ENCODE data around the gene C16orf74. TPM values are rescaled to one million over a fixed set of nuclear protein-coding genes. Genes with fewer than 3 reads are reported as not detected.
A peak's percentile ranks its signal among the peaks of the same experiment; 100 is the strongest.

C16orf74 gene
- total RNA-seq, 1 donor from 2014 or later, result 2.1 TPM

DNA sequence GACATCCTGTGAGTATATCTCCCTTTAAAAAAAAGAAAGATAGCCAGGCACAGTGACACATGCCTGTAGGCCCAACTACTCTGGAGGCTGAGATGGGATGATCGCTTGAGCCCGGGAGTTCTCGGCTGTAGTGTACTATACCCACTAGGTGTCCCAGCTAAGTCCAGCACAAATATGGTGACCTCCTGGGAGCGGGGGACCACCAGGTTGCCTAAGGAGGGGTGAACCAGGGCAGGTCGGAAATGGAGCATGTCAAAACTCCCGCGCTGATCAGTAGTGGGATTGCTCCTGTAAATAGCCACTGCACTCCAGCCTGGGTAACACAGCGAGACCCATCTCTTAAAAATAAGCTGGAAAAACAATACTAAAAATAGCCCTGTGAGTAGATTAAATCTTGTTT, 91.6 kb downstream of the C16orf74 start:
- H3K4me1 Mint-ChIP-seq (ENCODE audit: unreplicated experiment), result peaks cover 4% of the 10 kb centered on the region
- DNase-seq (ENCODE audit: extremely low spot score, unreplicated experiment), result no peak
- H3K27ac Mint-ChIP-seq (ENCODE audit: unreplicated experiment), result peak overlapping the region; percentile 54
- H3K36me3 Mint-ChIP-seq (ENCODE audit: unreplicated experiment), result peaks cover 28% of the 10 kb centered on the region
- TF ChIP-seq, protein P1, sequence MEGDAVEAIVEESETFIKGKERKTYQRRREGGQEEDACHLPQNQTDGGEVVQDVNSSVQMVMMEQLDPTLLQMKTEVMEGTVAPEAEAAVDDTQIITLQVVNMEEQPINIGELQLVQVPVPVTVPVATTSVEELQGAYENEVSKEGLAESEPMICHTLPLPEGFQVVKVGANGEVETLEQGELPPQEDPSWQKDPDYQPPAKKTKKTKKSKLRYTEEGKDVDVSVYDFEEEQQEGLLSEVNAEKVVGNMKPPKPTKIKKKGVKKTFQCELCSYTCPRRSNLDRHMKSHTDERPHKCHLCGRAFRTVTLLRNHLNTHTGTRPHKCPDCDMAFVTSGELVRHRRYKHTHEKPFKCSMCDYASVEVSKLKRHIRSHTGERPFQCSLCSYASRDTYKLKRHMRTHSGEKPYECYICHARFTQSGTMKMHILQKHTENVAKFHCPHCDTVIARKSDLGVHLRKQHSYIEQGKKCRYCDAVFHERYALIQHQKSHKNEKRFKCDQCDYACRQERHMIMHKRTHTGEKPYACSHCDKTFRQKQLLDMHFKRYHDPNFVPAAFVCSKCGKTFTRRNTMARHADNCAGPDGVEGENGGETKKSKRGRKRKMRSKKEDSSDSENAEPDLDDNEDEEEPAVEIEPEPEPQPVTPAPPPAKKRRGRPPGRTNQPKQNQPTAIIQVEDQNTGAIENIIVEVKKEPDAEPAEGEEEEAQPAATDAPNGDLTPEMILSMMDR (IDR thresholded peaks at IDR 0.05), result no peak
- no peak overlapping the region for H3K4me3 Mint-ChIP-seq (ENCODE audit: unreplicated experiment)
- no peaks in the 10 kb centered on the region for H3K27me3 Mint-ChIP-seq (ENCODE audit: unreplicated experiment)
- H3K9me3 Mint-ChIP-seq (ENCODE audit: unreplicated experiment), result no peaks in the 10 kb centered on the region

DNA sequence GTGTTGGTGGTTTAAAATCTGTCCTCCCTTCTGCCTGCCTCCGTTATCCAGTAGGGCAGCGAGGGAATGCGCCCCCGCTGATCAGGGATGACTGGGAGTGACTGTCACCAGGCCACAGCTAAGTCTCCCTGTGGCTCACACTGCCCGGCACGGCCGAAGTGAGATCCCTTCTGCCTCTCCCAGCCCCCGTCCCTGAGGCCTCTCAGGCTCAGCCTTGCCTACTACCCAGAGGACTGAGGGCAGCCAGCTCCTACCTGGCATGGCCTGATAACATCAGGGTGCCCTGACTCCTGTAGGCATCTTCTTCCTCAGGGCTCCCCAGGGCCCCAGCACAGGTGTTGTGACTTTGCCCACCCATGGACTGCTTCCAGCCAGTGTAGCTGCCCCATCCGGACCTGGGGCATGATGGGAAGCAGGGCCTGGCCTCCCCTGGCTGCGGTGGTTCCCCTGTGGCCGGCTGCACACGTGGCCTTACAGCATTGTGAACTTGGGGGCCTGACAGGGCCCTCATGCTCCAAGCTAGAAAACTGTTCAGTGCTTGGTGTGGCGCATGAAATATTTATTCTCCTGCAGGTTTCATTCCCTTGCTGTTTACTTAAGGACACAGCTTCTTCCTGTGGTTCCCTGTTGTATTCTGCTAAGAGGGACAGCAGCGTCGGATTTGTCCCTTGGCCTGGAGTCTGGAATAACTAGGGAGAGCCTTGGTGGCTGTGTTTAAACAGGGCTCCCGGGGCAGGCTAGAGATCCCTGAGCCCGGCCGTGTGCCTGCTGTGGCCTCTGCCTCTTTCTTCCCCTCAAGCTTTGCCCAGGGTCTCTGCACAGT, 92.2 kb downstream of the C16orf74 start:
- Mint-ChIP-seq H3K36me3 (ENCODE audit: unreplicated experiment) (peaks cover 25% of the 10 kb centered on the region), H3K4me1 (ENCODE audit: unreplicated experiment) (peaks cover 4% of the 10 kb centered on the region), H3K9me3 (ENCODE audit: unreplicated experiment) (no peaks in the 10 kb centered on the region), H3K4me3 (ENCODE audit: unreplicated experiment) (no peak overlapping the region), H3K27me3 (ENCODE audit: unreplicated experiment) (no peaks in the 10 kb centered on the region), H3K27ac (ENCODE audit: unreplicated experiment) (no peak overlapping the region)
- TF ChIP-seq, protein P1 (IDR thresholded peaks at IDR 0.05), result no peak
- DNase-seq (ENCODE audit: extremely low spot score, unreplicated experiment), result no peak

DNA sequence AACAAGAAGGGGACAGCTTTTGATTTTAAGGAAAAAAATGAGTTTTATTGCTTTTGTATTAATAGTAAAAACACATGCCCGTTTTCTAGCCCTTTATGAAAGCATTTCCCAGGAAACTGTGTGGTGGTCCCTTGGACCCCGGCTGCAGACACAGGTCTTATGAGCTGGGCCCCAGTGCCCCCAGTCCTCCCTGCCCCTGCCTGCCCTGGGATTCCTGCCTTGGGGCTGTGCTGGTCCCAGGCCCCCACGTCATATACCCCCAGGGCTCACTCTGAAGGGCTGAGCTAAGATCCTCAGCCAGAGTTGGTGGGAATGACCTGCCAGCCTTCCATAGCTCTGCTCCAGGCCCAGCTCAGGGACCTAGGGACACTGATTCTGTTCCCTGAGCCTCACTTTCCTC, 92.9 kb downstream of the C16orf74 start:
- no peaks in the 10 kb centered on the region for H3K9me3 Mint-ChIP-seq (ENCODE audit: unreplicated experiment)
- TF ChIP-seq, protein P1 (IDR thresholded peaks at IDR 0.05), result no peak
- H3K4me1 Mint-ChIP-seq (ENCODE audit: unreplicated experiment), result peaks cover 4% of the 10 kb centered on the region
- no peaks in the 10 kb centered on the region for H3K27me3 Mint-ChIP-seq (ENCODE audit: unreplicated experiment)
- peaks cover 23% of the 10 kb centered on the region for H3K36me3 Mint-ChIP-seq (ENCODE audit: unreplicated experiment)
- no peak for DNase-seq (ENCODE audit: extremely low spot score, unreplicated experiment)
- H3K4me3 Mint-ChIP-seq (ENCODE audit: unreplicated experiment), result no peak overlapping the region
- H3K27ac Mint-ChIP-seq (ENCODE audit: unreplicated experiment), result no peak overlapping the region

Small RNA genes within 50 kb of the gene (microRNA-seq; reads per million reads assigned to microRNA genes)
- not detected for gene MIR1910 (ENCODE audit: unreplicated experiment)

Other genes starting within 250 kb of the C16orf74 start
- 57.3 and 64.1 TPM in 2 replicates for gene GSE1, start 137.8 kb downstream of the C16orf74 start, total RNA-seq
- gene GINS2, start 62.1 kb downstream of the C16orf74 start, total RNA-seq, result 4.2 and 5.7 TPM in 2 replicates
- gene EMC8, start 48.4 kb upstream of the C16orf74 start, total RNA-seq, result 34.3 and 35.5 TPM in 2 replicates
- gene COX4I1, start 48.6 kb upstream of the C16orf74 start, total RNA-seq, result 456 and 476 TPM in 2 replicates
- not detected in 2 replicates for gene IRF8, start 148.1 kb upstream of the C16orf74 start, total RNA-seq

All from osteocyte (in vitro differentiated cells).